GM23338 (cell line): ENCODE data around the gene NPAS3. TPM values are rescaled to one million over a fixed set of nuclear protein-coding genes. Genes with fewer than 3 reads are reported as not detected.

Experiments used
- ATAC-seq: fragments of 200-7000 bp; cut with Tn5 transposase; 3 replicates; pipeline ENCODE4 v1.9.1; 2020
- DNase-seq: peaks from one replicate; pipeline ENCODE4 v3.0.0-alpha.2; 2015; ENCODE audit warnings: low spot score
- H2AFZ ChIP-seq: fragments of 200-600 bp; sonication (generic); 2 replicates; pipeline ENCODE4 v1.8.0; 2016; ENCODE audit warnings: antibody characterized with exemption, mild to moderate bottlenecking, moderate library complexity
- H3F3A ChIP-seq: fragments of 200-600 bp; sonication (generic); replicated peaks from 2 replicates; pipeline ENCODE4 v1.8.0; 2017; ENCODE audit warnings: antibody characterized with exemption, mixed run types, low read depth
- H3K27ac ChIP-seq: fragments of 200-600 bp; sonication (generic); 2 replicates; pipeline ENCODE4 v1.6.1; 2016; ENCODE audit warnings: low read depth
- H3K27me3 ChIP-seq: fragments of 200-600 bp; sonication (generic); 2 replicates; pipeline ENCODE4 v1.8.0; 2016; ENCODE audit warnings: mild to moderate bottlenecking, mixed run types, moderate library complexity; ENCODE audit not compliant: insufficient read depth
- H3K36me3 ChIP-seq: fragments of 200-600 bp; sonication (generic); 2 replicates; pipeline ENCODE4 v1.8.0; 2016; ENCODE audit warnings: mild to moderate bottlenecking; ENCODE audit not compliant: insufficient read depth
- H3K4me1 ChIP-seq: fragments of 200-600 bp; sonication (generic); 2 replicates; pipeline ENCODE4 v1.8.0; 2016; ENCODE audit warnings: mild to moderate bottlenecking, moderate library complexity; ENCODE audit not compliant: insufficient read depth
- H3K4me2 ChIP-seq: fragments of 200-600 bp; sonication (generic); 2 replicates; pipeline ENCODE4 v1.7.1; 2017; ENCODE audit warnings: mixed run types
- H3K4me3 ChIP-seq: fragments of 200-600 bp; sonication (generic); 2 replicates; pipeline ENCODE4 v1.6.1; 2016; ENCODE audit warnings: mixed run types
- H3K79me2 ChIP-seq: fragments of 200-600 bp; sonication (generic); replicated peaks from 2 replicates; pipeline ENCODE4 v1.8.0; 2017; ENCODE audit warnings: mild to moderate bottlenecking; ENCODE audit not compliant: insufficient read depth
- H3K9me2 ChIP-seq: fragments of 200-600 bp; sonication (generic); 2 replicates; pipeline ENCODE4 v1.8.0; 2017; ENCODE audit not compliant: insufficient read depth
- H4K20me1 ChIP-seq: fragments of 200-600 bp; sonication (generic); replicated peaks from 2 replicates; pipeline ENCODE4 v1.8.0; 2017; ENCODE audit warnings: mild to moderate bottlenecking; ENCODE audit not compliant: insufficient read depth
- H3K27ac Mint-ChIP-seq: 2 replicates; pipeline ENCODE4 v1.8.0; 2020; ENCODE audit warnings: inconsistent platforms, mild to moderate bottlenecking, moderate library complexity, mixed read lengths
- H3K27me3 Mint-ChIP-seq: 3 replicates; pipeline ENCODE4 v1.8.0; 2022; ENCODE audit warnings: low read depth, mild to moderate bottlenecking, moderate library complexity, mixed read lengths, inconsistent platforms; ENCODE audit not compliant: insufficient read depth, poor library complexity
- H3K36me3 Mint-ChIP-seq: 3 replicates; pipeline ENCODE4 v1.8.0; 2021; ENCODE audit warnings: low read depth, mild to moderate bottlenecking, inconsistent platforms, moderate library complexity, mixed read lengths
- H3K4me1 Mint-ChIP-seq: 3 replicates; pipeline ENCODE4 v1.8.0; 2020; ENCODE audit warnings: mild to moderate bottlenecking, inconsistent platforms, mixed read lengths
- H3K4me3 Mint-ChIP-seq: 3 replicates; pipeline ENCODE4 v1.8.0; 2021; ENCODE audit warnings: moderate library complexity, mild to moderate bottlenecking, inconsistent platforms, mixed read lengths
- H3K9me3 Mint-ChIP-seq: 3 replicates; pipeline ENCODE4 v1.8.0; 2020; ENCODE audit warnings: moderate library complexity, mild to moderate bottlenecking, inconsistent platforms, mixed read lengths
- CTCF ChIP-seq, 2 experiments: fragments of 200-600 bp in 1 of 2; sonication (generic) in 1 of 2; conservative IDR thresholded peaks; 2 replicates each; pipeline versions ENCODE4 v1.5.1 to v1.6.1; 2016 to 2017; ENCODE audit warnings: antibody characterized with exemption in 2 of 2, low read depth in 2 of 2, mild to moderate bottlenecking in 2 of 2, moderate library complexity in 1 of 2
- ETS1 ChIP-seq: IDR thresholded peaks from 2 replicates; pipeline ENCODE4 v1.6.1; 2016; ENCODE audit warnings: antibody characterized with exemption
- EZH2 ChIP-seq: fragments of 200-600 bp; sonication (generic); IDR thresholded peaks from one replicate; pipeline ENCODE4 v1.8.0; 2017; ENCODE audit warnings: antibody characterized with exemption, mild to moderate bottlenecking, low read depth; ENCODE audit not compliant: unreplicated experiment
- EZH2phosphoT487 ChIP-seq: fragments of 200-600 bp; sonication (generic); IDR thresholded peaks from one replicate; pipeline ENCODE4 v1.8.1; 2018; ENCODE audit warnings: antibody characterized with exemption; ENCODE audit not compliant: unreplicated experiment
- JUNB ChIP-seq: IDR thresholded peaks from one replicate; pipeline ENCODE4 v1.6.1; 2016; ENCODE audit warnings: antibody characterized with exemption; ENCODE audit not compliant: unreplicated experiment
- NANOG ChIP-seq: IDR thresholded peaks from 2 replicates; pipeline ENCODE4 v1.6.1; 2016; ENCODE audit warnings: antibody characterized with exemption, borderline replicate concordance
- POLR2AphosphoS5 ChIP-seq: IDR thresholded peaks from 2 replicates; pipeline ENCODE4 v1.6.1; 2016; ENCODE audit warnings: antibody characterized with exemption, low read depth
- REST ChIP-seq: IDR thresholded peaks from one replicate; pipeline ENCODE4 v1.6.1; 2018; ENCODE audit warnings: antibody characterized with exemption; ENCODE audit not compliant: unreplicated experiment
- STAT1 ChIP-seq: IDR thresholded peaks from one replicate; pipeline ENCODE4 v1.6.1; 2016; ENCODE audit warnings: antibody characterized with exemption; ENCODE audit not compliant: unreplicated experiment
- ZNF331 ChIP-seq: fragments of 250-450 bp; sonication (Bioruptor Pico); IDR thresholded peaks from 2 replicates; pipeline ENCODE4 v1.5.0; 2020; ENCODE audit warnings: low read depth, mild to moderate bottlenecking, moderate library complexity
- ZNF462 ChIP-seq: fragments of 250-450 bp; sonication (Bioruptor Pico); IDR thresholded peaks from 2 replicates; pipeline ENCODE4 v1.5.0; 2020; ENCODE audit warnings: mild to moderate bottlenecking, moderate library complexity
- polyA plus RNA-seq: library from polyadenylated mRNA; unstranded; fragments of >200 nt; fragmentation: Nextera tagmentation; extraction: Ambion mirVana; gene quantifications from 2 replicates; pipeline ENCODE4 v1.2.1, GENCODE V29; 2016
- total RNA-seq: library from RNA; depleted of rRNA; stranded (reverse); fragments of >200 nt; shearing (Covaris generic); gene quantifications from 2 replicates; pipeline ENCODE4 v1.2.3, GENCODE V29; 2014

The NPAS3 gene
- total and polyA plus RNA-seq, 2 experiments from 2014 or later: 0.17 to 0.19 TPM

DNA sequence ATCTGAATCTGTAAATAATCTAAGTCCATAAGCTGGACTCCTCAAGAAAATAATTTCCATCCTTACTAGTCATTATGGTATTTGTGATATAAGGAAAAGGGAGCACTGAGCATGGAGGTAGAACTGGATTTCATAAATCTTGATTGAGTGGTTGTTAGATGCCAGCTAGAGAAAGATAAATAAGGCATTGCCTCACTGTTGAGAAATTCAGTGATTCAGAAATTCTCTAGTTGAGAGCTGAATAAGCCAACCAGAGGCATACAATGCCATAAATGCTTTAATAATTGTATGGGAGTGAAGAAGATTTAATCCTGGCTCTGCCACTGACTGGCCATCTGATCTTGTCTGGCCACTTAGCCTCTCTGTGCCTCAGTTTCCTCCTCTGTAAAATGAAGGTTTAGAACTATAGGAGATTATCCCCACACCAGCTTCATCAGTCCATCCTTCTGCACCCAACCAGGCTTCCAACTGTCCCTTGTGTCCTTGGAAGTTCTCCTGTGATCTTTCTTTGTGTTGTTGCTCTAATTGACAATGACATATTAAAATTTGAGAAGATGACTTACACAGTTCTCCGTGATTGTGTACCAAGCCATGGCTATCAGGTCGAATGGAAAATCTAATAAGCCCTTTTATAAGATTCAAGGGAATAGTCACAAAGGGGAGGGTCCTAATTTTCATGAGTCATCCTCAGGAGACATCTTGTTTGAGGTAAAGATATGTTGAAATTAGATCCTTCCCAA is 617.9 kb downstream of the NPAS3 start:
- peaks cover 19% of the 10 kb centered on the region for H3K4me1 Mint-ChIP-seq

More for the DNA sequence above, 617.9 kb downstream of the NPAS3 start:
- ATAC-seq: no peak
- Mint-ChIP-seq H3K27me3 (peaks cover 2% of the 10 kb centered on the region), H3K9me3 (no peaks in the 10 kb centered on the region), H3K36me3 (no peaks in the 10 kb centered on the region), H3K4me3 (no peak overlapping the region), H3K27ac (no peak overlapping the region)
- Histone ChIP-seq H3K27me3 (no peaks in the 10 kb centered on the region), H3K4me2 (no peak overlapping the region), H3K4me3 (no peak overlapping the region), H4K20me1 (no peaks in the 10 kb centered on the region), H3K79me2 (no peaks in the 10 kb centered on the region), H3K4me1 (peaks cover 15% of the 10 kb centered on the region), H3F3A (no peaks in the 10 kb centered on the region), H3K9me2 (no peaks in the 10 kb centered on the region), H3K27ac (no peak overlapping the region), H3K36me3 (no peaks in the 10 kb centered on the region), H2AFZ (peak overlapping the region; percentile 45)
- no peak for DNase-seq
- TF ChIP-seq JUNB (no peak), CTCF (conservative IDR thresholded peaks at IDR 0.05; ENCODE audit: low read depth in 2 of 2) (no peak), ZNF331 (CRISPR knock-in tag) (no peak), NANOG (no peak), EZH2phosphoT487 (no peak), ETS1 (no peak), STAT1 (no peak), ZNF462 (CRISPR knock-in tag) (no peak), EZH2 (no peak), REST (no peak), POLR2AphosphoS5 (no peak)
